ENCODE measurements around the gene FAM222A. TPM values are rescaled to one million over a fixed set of nuclear protein-coding genes. Genes with fewer than 3 reads are reported as not detected.
A peak's percentile ranks its signal among the peaks of the same experiment; 100 is the strongest.

The FAM222A gene
- total RNA-seq, 1 donor from 2014 or later, result 2.5 TPM

GRCh38 chr12:109803678-109804077 is 90.1 kb downstream of the FAM222A start:
- no peak overlapping the region for H3K4me3 ChIP-seq
- H3K79me2 ChIP-seq (ENCODE audit: low read depth), result no peaks in the 10 kb centered on the region
- no peaks in the 10 kb centered on the region for H3K36me3 ChIP-seq
- TF ChIP-seq EZH2 (IDR thresholded peaks at IDR 0.05), result no peak
- TF ChIP-seq EZH2phosphoT487 (IDR thresholded peaks at IDR 0.05), result no peak
- TF ChIP-seq, protein P1, sequence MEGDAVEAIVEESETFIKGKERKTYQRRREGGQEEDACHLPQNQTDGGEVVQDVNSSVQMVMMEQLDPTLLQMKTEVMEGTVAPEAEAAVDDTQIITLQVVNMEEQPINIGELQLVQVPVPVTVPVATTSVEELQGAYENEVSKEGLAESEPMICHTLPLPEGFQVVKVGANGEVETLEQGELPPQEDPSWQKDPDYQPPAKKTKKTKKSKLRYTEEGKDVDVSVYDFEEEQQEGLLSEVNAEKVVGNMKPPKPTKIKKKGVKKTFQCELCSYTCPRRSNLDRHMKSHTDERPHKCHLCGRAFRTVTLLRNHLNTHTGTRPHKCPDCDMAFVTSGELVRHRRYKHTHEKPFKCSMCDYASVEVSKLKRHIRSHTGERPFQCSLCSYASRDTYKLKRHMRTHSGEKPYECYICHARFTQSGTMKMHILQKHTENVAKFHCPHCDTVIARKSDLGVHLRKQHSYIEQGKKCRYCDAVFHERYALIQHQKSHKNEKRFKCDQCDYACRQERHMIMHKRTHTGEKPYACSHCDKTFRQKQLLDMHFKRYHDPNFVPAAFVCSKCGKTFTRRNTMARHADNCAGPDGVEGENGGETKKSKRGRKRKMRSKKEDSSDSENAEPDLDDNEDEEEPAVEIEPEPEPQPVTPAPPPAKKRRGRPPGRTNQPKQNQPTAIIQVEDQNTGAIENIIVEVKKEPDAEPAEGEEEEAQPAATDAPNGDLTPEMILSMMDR (IDR thresholded peaks at IDR 0.05), result no peak
- H3K27me3 ChIP-seq, result no peaks in the 10 kb centered on the region
- Mint-ChIP-seq H3K4me1 (no peaks in the 10 kb centered on the region), H3K4me3 (no peak overlapping the region), H3K36me3 (no peaks in the 10 kb centered on the region), H3K27ac (no peak overlapping the region), H3K9me3 (no peaks in the 10 kb centered on the region), H3K27me3 (ENCODE audit: insufficient read depth, low read depth) (peaks cover 11% of the 10 kb centered on the region)
- H3K4me2 ChIP-seq, result no peak overlapping the region
- DNase-seq (ENCODE audit: low spot score), result no peak
- no peak overlapping the region for H2AFZ ChIP-seq (replicated peaks)
- no peaks in the 10 kb centered on the region for H3K4me1 ChIP-seq
- no peaks in the 10 kb centered on the region for H3F3A ChIP-seq (ENCODE audit: low read depth)
- no peaks in the 10 kb centered on the region for H3K9me3 ChIP-seq (ENCODE audit: low read depth)
- no peak overlapping the region for H3K9ac ChIP-seq
- no peaks in the 10 kb centered on the region for H4K20me1 ChIP-seq (ENCODE audit: low read depth)
- H3K27ac ChIP-seq, result no peak overlapping the region

DNA sequence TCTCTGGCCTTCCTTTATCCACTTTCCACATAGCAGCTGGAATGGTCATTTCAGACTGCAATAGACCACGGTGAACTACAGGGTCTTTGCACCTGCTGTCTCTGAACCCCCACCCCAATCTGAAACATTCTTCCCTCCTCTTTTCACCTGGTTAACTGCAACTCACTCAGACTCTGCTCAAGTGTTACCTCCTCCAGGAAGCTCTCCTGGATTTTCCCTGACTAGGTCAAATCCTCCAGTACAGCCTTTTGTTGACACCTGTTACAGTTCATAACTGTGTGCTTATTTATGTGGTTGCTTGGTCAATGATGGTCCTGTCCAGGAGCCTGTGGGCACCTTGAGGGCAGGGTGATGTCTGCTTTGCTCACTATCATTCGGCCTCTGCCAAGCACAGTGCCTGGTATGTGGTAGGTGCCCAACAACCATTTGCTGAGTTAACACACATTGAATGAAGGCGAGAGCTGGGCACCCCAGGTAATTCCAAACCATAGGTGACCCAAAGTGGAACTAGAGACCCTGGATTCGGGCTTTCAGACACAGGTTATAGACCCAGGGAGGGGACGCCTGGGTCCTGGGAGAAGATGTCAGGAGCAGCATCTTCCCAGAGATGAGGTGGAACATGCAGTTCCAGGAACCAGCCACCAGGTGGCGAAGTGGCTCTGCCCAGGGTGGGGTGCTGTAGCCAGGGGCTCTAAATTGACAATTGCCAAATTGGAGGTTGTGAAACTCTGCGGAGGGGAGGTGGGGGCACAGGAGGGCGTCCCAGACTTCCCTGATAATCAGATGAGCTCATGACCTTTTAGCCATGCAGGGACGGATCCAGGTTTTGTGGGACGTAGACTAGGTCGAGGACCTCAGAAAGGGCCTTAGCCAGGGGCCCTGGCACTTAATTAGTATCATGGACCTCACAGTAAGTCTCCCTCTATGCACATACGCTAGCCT is 91.5 kb downstream of the FAM222A start:
- H3K4me1 Mint-ChIP-seq, result no peaks in the 10 kb centered on the region
- no peaks in the 10 kb centered on the region for H3K4me1 ChIP-seq
- peak; percentile 71 for DNase-seq (ENCODE audit: low spot score)
- no peak overlapping the region for H3K4me3 Mint-ChIP-seq
- no peak overlapping the region for H2AFZ ChIP-seq (replicated peaks)
- H4K20me1 ChIP-seq (ENCODE audit: low read depth), result no peaks in the 10 kb centered on the region
- no peaks in the 10 kb centered on the region for H3K9me3 ChIP-seq (ENCODE audit: low read depth)
- no peaks in the 10 kb centered on the region for H3K27me3 ChIP-seq
- H3F3A ChIP-seq (ENCODE audit: low read depth), result no peaks in the 10 kb centered on the region
- H3K9me3 Mint-ChIP-seq, result no peaks in the 10 kb centered on the region
- H3K9ac ChIP-seq, result no peak overlapping the region
- no peaks in the 10 kb centered on the region for H3K36me3 Mint-ChIP-seq
- no peak overlapping the region for H3K4me3 ChIP-seq
- no peak overlapping the region for H3K4me2 ChIP-seq
- peak overlapping the region; percentile 53 for H3K27ac Mint-ChIP-seq
- H3K27ac ChIP-seq, result no peak overlapping the region
- H3K79me2 ChIP-seq (ENCODE audit: low read depth), result no peaks in the 10 kb centered on the region
- peaks cover 11% of the 10 kb centered on the region for H3K27me3 Mint-ChIP-seq (ENCODE audit: insufficient read depth, low read depth)
- no peaks in the 10 kb centered on the region for H3K36me3 ChIP-seq
- TF ChIP-seq, protein P1 (IDR thresholded peaks at IDR 0.05), result peak; percentile 96
- TF ChIP-seq EZH2 (IDR thresholded peaks at IDR 0.05), result no peak

DNA sequence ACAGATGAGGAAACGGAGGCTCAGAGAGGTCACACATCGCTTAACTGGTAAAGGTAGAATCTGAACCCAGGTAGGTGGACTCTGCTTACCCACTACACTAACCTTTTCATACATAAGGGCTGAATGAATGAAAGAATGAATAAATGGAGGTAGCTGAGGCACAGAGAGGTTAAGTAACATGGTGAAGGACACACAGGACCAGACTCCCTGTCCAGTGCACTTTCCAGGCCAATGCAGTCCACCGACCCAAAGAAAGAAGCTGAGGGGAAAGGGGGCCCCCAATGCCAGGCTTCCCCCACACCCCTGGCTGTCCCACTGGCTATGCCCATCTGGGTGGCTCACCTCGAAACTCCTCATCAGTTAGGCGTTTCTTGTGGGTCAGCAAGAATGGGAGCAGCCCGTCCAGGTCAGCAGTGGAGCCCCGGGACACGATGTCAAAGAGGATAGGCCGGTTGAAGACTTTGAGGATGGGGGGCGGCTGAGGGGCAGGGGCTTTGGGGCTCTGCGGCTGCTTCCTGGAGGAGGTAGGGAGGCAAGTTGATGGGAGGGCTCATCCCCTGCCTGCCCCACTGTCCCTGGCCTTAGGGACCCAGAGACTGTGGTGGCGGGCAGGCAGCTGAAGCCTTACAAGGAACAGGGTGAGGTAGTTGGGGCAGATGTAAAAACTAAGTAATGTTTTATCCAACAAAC is 94.5 kb downstream of the FAM222A start:
- DNase-seq (ENCODE audit: low spot score), result no peak
- Histone ChIP-seq H3K27me3 (no peaks in the 10 kb centered on the region), H2AFZ (replicated peaks) (no peak overlapping the region), H3K79me2 (ENCODE audit: low read depth) (no peaks in the 10 kb centered on the region), H3K27ac (no peak overlapping the region), H3K9ac (no peak overlapping the region), H3K4me2 (no peak overlapping the region), H3K4me3 (no peak overlapping the region), H3K4me1 (peaks cover 5% of the 10 kb centered on the region), H3F3A (ENCODE audit: low read depth) (no peaks in the 10 kb centered on the region), H3K9me3 (ENCODE audit: low read depth) (no peaks in the 10 kb centered on the region), H3K36me3 (no peaks in the 10 kb centered on the region), H4K20me1 (ENCODE audit: low read depth) (no peaks in the 10 kb centered on the region)
- no peak overlapping the region for H3K27ac Mint-ChIP-seq
- peaks cover 2% of the 10 kb centered on the region for H3K4me1 Mint-ChIP-seq
- TF ChIP-seq EZH2 (IDR thresholded peaks at IDR 0.05), result no peak
- TF ChIP-seq, protein P1 (IDR thresholded peaks at IDR 0.05), result no peak
- TF ChIP-seq EZH2phosphoT487 (IDR thresholded peaks at IDR 0.05), result no peak
- no peaks in the 10 kb centered on the region for H3K9me3 Mint-ChIP-seq
- H3K4me3 Mint-ChIP-seq, result no peak overlapping the region
- H3K27me3 Mint-ChIP-seq (ENCODE audit: insufficient read depth, low read depth), result peaks cover 14% of the 10 kb centered on the region
- no peaks in the 10 kb centered on the region for H3K36me3 Mint-ChIP-seq
